ENCODE data around the gene YBEY.

GRCh38 chr21:46295177-46295770, 9.1 kb downstream of the YBEY start:
- TF ChIP-seq, protein P1, sequence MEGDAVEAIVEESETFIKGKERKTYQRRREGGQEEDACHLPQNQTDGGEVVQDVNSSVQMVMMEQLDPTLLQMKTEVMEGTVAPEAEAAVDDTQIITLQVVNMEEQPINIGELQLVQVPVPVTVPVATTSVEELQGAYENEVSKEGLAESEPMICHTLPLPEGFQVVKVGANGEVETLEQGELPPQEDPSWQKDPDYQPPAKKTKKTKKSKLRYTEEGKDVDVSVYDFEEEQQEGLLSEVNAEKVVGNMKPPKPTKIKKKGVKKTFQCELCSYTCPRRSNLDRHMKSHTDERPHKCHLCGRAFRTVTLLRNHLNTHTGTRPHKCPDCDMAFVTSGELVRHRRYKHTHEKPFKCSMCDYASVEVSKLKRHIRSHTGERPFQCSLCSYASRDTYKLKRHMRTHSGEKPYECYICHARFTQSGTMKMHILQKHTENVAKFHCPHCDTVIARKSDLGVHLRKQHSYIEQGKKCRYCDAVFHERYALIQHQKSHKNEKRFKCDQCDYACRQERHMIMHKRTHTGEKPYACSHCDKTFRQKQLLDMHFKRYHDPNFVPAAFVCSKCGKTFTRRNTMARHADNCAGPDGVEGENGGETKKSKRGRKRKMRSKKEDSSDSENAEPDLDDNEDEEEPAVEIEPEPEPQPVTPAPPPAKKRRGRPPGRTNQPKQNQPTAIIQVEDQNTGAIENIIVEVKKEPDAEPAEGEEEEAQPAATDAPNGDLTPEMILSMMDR (conservative IDR thresholded peaks at IDR 0.05): no peak
- TF ChIP-seq EZH2 (IDR thresholded peaks at IDR 0.05; ENCODE audit: low read depth): no peak

Measured in PC-9 (cell line).